ENCODE data around the gene OPCML. TPM values are rescaled to one million over a fixed set of nuclear protein-coding genes. Genes with fewer than 3 reads are reported as not detected.

OPCML gene
- total RNA-seq, 1 experiment from 2014 or later = not detected

- Histone ChIP-seq H4K20me1 (ENCODE audit: insufficient read depth) (no peaks in the 10 kb centered on the region), H3K4me2 (no peak overlapping the region), H2AFZ (no peak overlapping the region), H3K36me3 (ENCODE audit: low read depth) (no peaks in the 10 kb centered on the region), H3K9me2 (ENCODE audit: insufficient read depth) (no peaks in the 10 kb centered on the region), H3K27me3 (ENCODE audit: insufficient read depth, low read depth) (no peaks in the 10 kb centered on the region), H3K79me2 (ENCODE audit: low read depth) (no peaks in the 10 kb centered on the region), H3F3A (ENCODE audit: insufficient read depth, low read depth) (no peaks in the 10 kb centered on the region), H3K9me3 (ENCODE audit: insufficient read depth, low read depth) (no peaks in the 10 kb centered on the region), H3K27ac (no peak overlapping the region), H3K4me1 (replicated peaks; ENCODE audit: insufficient read depth) (no peaks in the 10 kb centered on the region), H3K4me3 (no peak overlapping the region)
- ChIA-PET POLR2A (ENCODE audit: unreplicated experiment) (no interaction called here), CTCF (no interaction called here)
- no peak for TF ChIP-seq EZH2 (IDR thresholded peaks at IDR 0.05; ENCODE audit: low read depth)
- no peak for TF ChIP-seq CTCF (conservative IDR thresholded peaks at IDR 0.05)
- intact Hi-C loops (cut with micrococcal nuclease; ENCODE audit: unreplicated experiment) = no loop called here
- no peak for DNase-seq
- no TSS peak for BruUV-seq (replicated peaks)
These were observed 558.6 kb downstream of the OPCML start for GRCh38 chr11:132973686-132974085.

GRCh38 chr11:132972565-132972964 lies 559.7 kb downstream of the OPCML start:
- CTCF ChIA-PET = no interaction called here
- no peak overlapping the region for H3K4me3 ChIP-seq
- POLR2A ChIA-PET (ENCODE audit: unreplicated experiment) = no interaction called here

GRCh38 chr11:132971351-132971750 lies 561.0 kb downstream of the OPCML start:
- POLR2A ChIA-PET (ENCODE audit: unreplicated experiment) = no interaction called here
- Histone ChIP-seq H3K4me3 (no peak overlapping the region), H3K4me2 (no peak overlapping the region), H3K9me3 (ENCODE audit: insufficient read depth, low read depth) (no peaks in the 10 kb centered on the region), H3K9me2 (ENCODE audit: insufficient read depth) (no peaks in the 10 kb centered on the region), H3K27ac (no peak overlapping the region), H3K36me3 (ENCODE audit: low read depth) (no peaks in the 10 kb centered on the region), H3K79me2 (ENCODE audit: low read depth) (no peaks in the 10 kb centered on the region), H3K4me1 (replicated peaks; ENCODE audit: insufficient read depth) (no peaks in the 10 kb centered on the region), H3K27me3 (ENCODE audit: insufficient read depth, low read depth) (no peaks in the 10 kb centered on the region), H3F3A (ENCODE audit: insufficient read depth, low read depth) (no peaks in the 10 kb centered on the region), H4K20me1 (ENCODE audit: insufficient read depth) (no peaks in the 10 kb centered on the region), H2AFZ (no peak overlapping the region)
- DNase-seq = no peak
- CTCF ChIA-PET = no interaction called here
- intact Hi-C loops (cut with micrococcal nuclease; ENCODE audit: unreplicated experiment) = no loop called here
- no peak for TF ChIP-seq CTCF (conservative IDR thresholded peaks at IDR 0.05)
- TF ChIP-seq EZH2 (IDR thresholded peaks at IDR 0.05; ENCODE audit: low read depth) = no peak
- no TSS peak for BruUV-seq (replicated peaks)

More at GRCh38 chr11:132972565-132972964, 559.7 kb downstream of the OPCML start:
- H4K20me1 ChIP-seq (ENCODE audit: insufficient read depth) = no peaks in the 10 kb centered on the region
- no peak for DNase-seq
- intact Hi-C loops (cut with micrococcal nuclease; ENCODE audit: unreplicated experiment) = no loop called here
- no TSS peak for BruUV-seq (replicated peaks)
- no peaks in the 10 kb centered on the region for H3K79me2 ChIP-seq (ENCODE audit: low read depth)
- H2AFZ ChIP-seq = no peak overlapping the region
- no peaks in the 10 kb centered on the region for H3K27me3 ChIP-seq (ENCODE audit: insufficient read depth, low read depth)
- H3F3A ChIP-seq (ENCODE audit: insufficient read depth, low read depth) = no peaks in the 10 kb centered on the region
- H3K36me3 ChIP-seq (ENCODE audit: low read depth) = no peaks in the 10 kb centered on the region
- TF ChIP-seq EZH2 (IDR thresholded peaks at IDR 0.05; ENCODE audit: low read depth) (no peak), CTCF (conservative IDR thresholded peaks at IDR 0.05) (no peak)
- no peaks in the 10 kb centered on the region for H3K9me2 ChIP-seq (ENCODE audit: insufficient read depth)
- no peak overlapping the region for H3K4me2 ChIP-seq
- no peaks in the 10 kb centered on the region for H3K9me3 ChIP-seq (ENCODE audit: insufficient read depth, low read depth)
- H3K4me1 ChIP-seq (replicated peaks; ENCODE audit: insufficient read depth) = no peaks in the 10 kb centered on the region
- H3K27ac ChIP-seq = no peak overlapping the region

Measured in PC-9 (cell line).